ENCODE data around the gene GLI3. TPM values are rescaled to one million over a fixed set of nuclear protein-coding genes. Genes with fewer than 3 reads are reported as not detected.

Gene GLI3
- total RNA-seq, 1 donor from 2014 or later, result 5.5 TPM

DNA sequence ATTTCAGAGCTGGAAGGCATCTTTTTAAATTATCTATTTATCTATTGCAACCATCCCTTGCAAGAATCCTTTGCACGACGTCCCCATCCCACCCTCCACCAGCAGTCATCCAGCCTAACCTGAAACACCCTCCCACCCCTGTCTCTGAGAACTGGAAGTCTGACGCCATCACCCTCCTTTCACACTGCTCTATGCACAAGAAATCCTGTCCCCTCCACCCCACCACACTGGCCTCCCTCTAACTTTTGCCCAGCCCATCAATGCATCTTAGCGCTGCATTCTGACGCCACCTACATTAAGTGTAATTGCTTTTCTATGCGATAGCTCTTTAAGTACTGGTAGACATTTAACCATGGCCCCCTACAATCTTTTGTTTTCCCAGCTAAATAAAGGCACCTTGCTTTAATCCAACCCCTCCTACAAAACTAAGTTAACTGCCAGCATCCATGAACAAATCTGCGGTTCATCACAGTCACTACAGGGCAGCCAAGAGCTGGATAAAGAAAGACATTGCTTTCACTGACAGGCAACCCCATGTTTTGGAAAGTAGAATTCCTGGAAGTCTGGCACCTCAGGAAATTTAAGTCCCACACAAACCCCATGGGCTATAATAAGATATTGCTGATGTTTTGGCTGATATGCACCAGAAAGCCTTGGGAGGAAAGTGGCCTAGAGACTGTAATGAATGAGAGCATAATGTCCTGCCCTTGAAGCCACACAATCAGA is 128.0 kb downstream of the GLI3 start:
- DNase-seq, result no peak
- Histone ChIP-seq H3K27ac (replicated peaks) (no peak overlapping the region), H3K9me3 (replicated peaks) (no peaks in the 10 kb centered on the region), H3K4me3 (no peak overlapping the region), H3K27me3 (ENCODE audit: low read depth) (no peaks in the 10 kb centered on the region), H3K36me3 (no peaks in the 10 kb centered on the region), H3K4me1 (peaks cover 47% of the 10 kb centered on the region)
- intact Hi-C loops (cut with micrococcal nuclease), result no loop called here
- TF ChIP-seq, protein P1, sequence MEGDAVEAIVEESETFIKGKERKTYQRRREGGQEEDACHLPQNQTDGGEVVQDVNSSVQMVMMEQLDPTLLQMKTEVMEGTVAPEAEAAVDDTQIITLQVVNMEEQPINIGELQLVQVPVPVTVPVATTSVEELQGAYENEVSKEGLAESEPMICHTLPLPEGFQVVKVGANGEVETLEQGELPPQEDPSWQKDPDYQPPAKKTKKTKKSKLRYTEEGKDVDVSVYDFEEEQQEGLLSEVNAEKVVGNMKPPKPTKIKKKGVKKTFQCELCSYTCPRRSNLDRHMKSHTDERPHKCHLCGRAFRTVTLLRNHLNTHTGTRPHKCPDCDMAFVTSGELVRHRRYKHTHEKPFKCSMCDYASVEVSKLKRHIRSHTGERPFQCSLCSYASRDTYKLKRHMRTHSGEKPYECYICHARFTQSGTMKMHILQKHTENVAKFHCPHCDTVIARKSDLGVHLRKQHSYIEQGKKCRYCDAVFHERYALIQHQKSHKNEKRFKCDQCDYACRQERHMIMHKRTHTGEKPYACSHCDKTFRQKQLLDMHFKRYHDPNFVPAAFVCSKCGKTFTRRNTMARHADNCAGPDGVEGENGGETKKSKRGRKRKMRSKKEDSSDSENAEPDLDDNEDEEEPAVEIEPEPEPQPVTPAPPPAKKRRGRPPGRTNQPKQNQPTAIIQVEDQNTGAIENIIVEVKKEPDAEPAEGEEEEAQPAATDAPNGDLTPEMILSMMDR (IDR thresholded peaks at IDR 0.05; ENCODE audit: borderline replicate concordance), result no peak

DNA sequence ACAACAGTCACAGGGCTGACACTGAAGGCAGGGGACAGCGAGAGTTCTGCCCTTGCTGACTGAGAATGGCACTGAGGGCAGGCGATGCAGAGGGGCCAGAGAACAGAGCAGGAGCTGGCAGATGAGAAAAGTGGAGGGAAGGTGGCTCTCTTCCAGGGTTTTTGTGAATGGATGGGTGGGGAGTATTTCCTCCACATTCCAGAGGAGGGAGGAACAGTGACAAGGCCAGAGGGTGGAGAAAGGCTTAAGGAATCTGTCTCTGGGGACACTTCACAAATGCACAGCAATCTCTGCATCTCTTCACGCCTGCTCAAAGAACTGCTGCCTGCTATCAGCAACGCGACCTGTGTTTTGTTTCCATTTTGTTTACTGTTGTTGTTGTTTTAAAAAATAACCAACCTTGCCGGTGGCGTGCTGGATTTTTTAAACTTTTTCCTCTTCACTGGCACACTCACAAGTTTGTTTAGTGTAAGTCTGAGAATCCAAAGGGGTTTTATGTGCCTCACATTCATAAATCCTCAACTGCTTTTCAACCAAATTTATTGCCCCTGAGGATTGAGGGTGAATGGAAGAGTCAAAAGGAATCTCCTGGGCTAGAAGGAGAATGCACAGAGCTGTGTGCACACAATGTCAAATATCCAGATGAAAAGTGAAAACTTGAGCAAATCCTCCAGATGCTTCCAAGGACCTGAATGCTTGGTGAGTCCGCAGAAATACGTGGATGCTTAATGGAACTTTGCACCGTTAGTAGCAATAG is 129.3 kb downstream of the GLI3 start:
- no peak overlapping the region for H3K27ac ChIP-seq (replicated peaks)
- peaks cover 59% of the 10 kb centered on the region for H3K4me1 ChIP-seq
- no peaks in the 10 kb centered on the region for H3K27me3 ChIP-seq (ENCODE audit: low read depth)
- H3K4me3 ChIP-seq, result no peak overlapping the region
- TF ChIP-seq, protein P1 (IDR thresholded peaks at IDR 0.05; ENCODE audit: borderline replicate concordance), result no peak
- no peaks in the 10 kb centered on the region for H3K9me3 ChIP-seq (replicated peaks)
- DNase-seq, result no peak
- H3K36me3 ChIP-seq, result no peaks in the 10 kb centered on the region
- intact Hi-C loops (cut with micrococcal nuclease), result no loop called here

DNA sequence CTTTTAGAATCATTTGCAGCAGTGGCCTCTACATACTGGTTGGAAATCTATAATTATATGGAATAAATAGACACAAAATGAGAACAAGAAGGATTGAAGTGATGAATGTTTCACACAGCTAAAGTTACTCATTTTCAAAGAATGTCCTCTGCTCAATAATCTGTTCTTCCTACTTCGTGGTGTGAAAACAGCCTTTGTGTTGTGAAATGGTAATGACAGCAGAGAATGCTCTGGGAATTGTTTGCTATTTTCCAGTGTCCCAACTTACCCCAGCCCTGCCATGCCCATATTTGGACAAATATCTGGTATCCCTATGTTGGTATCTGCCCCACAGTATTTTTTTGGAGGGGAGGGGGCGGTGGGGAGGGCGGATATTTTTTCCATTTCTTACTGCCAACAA is 130.4 kb downstream of the GLI3 start:
- no peaks in the 10 kb centered on the region for H3K9me3 ChIP-seq (replicated peaks)
- no peaks in the 10 kb centered on the region for H3K27me3 ChIP-seq (ENCODE audit: low read depth)
- H3K4me1 ChIP-seq, result peaks cover 59% of the 10 kb centered on the region
- TF ChIP-seq, protein P1 (IDR thresholded peaks at IDR 0.05; ENCODE audit: borderline replicate concordance), result no peak
- no peak for DNase-seq
- no peaks in the 10 kb centered on the region for H3K36me3 ChIP-seq
- no peak overlapping the region for H3K27ac ChIP-seq (replicated peaks)
- H3K4me3 ChIP-seq, result no peak overlapping the region
- intact Hi-C loops (cut with micrococcal nuclease), result no loop called here

DNA sequence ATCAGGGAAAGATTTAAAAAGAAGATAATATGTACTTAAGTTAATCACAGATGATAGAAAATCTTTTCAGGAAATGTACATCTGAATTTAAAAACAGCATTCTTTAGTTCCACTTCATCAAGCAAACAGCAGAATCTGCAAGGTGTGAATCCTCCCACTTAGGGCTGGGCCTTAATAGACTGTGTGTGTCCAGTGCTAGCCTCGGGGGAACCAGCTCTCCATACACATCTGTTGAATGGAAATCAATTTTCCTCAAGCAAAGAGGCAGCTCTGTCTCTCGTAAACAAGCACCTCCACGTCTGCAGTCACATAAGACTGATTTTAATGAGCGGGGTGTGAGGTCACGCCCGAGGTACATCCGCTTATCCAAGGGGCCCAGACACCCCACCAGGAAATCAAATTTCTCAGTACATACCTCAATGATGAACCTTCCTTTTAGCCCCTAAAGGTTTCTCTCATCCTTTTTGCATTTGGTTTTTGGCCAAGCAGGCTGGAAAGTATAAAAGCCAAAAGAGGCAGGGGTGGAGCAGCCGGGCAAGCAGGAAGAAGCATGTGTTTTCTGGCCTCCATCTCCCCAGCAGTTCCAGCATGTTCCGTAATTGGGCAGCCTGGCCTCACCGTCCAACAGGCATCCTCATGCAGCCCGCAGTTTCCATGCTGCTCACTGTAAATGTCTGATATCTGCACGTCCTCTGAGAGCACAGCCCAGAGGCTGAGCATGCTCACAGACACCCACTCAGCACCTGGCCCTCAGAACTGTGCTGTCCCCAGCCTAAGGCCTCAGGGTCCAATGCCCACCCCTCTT is 131.3 kb downstream of the GLI3 start:
- no peaks in the 10 kb centered on the region for H3K36me3 ChIP-seq
- H3K4me1 ChIP-seq, result peaks cover 59% of the 10 kb centered on the region
- no peak overlapping the region for H3K4me3 ChIP-seq
- no peaks in the 10 kb centered on the region for H3K9me3 ChIP-seq (replicated peaks)
- intact Hi-C loops (cut with micrococcal nuclease), result no loop called here
- no peaks in the 10 kb centered on the region for H3K27me3 ChIP-seq (ENCODE audit: low read depth)
- TF ChIP-seq, protein P1 (IDR thresholded peaks at IDR 0.05; ENCODE audit: borderline replicate concordance), result no peak
- no peak overlapping the region for H3K27ac ChIP-seq (replicated peaks)
- no peak for DNase-seq

DNA sequence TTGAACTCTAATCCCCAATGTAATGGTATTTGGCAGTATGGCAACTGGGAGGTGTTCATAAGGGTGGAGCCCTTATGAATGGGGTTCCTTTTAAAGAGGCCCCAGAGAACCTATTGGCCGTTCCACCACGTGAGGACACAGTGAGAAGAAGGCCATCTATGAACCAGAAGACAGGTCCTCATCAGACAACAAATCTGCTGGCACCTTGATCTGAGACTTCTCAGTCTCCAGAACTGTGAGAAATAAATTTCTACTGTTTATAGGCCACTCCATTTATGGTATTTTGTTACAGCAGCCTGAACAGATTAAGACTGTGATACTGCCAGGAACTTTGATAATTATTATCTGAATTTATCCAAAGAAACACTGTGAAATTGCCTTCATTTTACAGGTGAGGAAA is 132.3 kb downstream of the GLI3 start:
- Histone ChIP-seq H3K36me3 (no peaks in the 10 kb centered on the region), H3K9me3 (replicated peaks) (no peaks in the 10 kb centered on the region), H3K27ac (replicated peaks) (no peak overlapping the region), H3K4me3 (no peak overlapping the region), H3K4me1 (peaks cover 57% of the 10 kb centered on the region), H3K27me3 (ENCODE audit: low read depth) (no peaks in the 10 kb centered on the region)
- TF ChIP-seq, protein P1 (IDR thresholded peaks at IDR 0.05; ENCODE audit: borderline replicate concordance), result no peak
- DNase-seq, result no peak
- intact Hi-C loops (cut with micrococcal nuclease), result no loop called here

All from left ventricle myocardium inferior (tissue), 1 donor.